Chondrocyte (in vitro differentiated cells): Measurements from ENCODE around the gene AP1G2. TPM values are rescaled to one million over a fixed set of nuclear protein-coding genes. Genes with fewer than 3 reads are reported as not detected.

Source experiments
- DNase-seq: peaks from one replicate; pipeline ENCODE4 v3.0.0; 2021; ENCODE audit warnings: mixed read lengths, low spot score
- H3K27ac Mint-ChIP-seq: one replicate; pipeline ENCODE4 v1.8.0; 2021; ENCODE audit warnings: mild to moderate bottlenecking, moderate library complexity, mixed read lengths; ENCODE audit not compliant: unreplicated experiment
- H3K27me3 Mint-ChIP-seq: 2 replicates; pipeline ENCODE4 v1.8.0; 2021; ENCODE audit warnings: low read depth, mixed read lengths
- H3K36me3 Mint-ChIP-seq: 2 replicates; pipeline ENCODE4 v1.8.0; 2021; ENCODE audit warnings: low read depth, mixed read lengths
- H3K4me1 Mint-ChIP-seq: 2 replicates; pipeline ENCODE4 v1.8.0; 2021; ENCODE audit warnings: low read depth, mild to moderate bottlenecking, mixed read lengths
- H3K4me3 Mint-ChIP-seq: one replicate; pipeline ENCODE4 v1.8.0; 2021; ENCODE audit warnings: mild to moderate bottlenecking, moderate library complexity, mixed read lengths; ENCODE audit not compliant: unreplicated experiment
- H3K9me3 Mint-ChIP-seq: 2 replicates; pipeline ENCODE4 v1.8.0; 2021; ENCODE audit warnings: low read depth, mixed read lengths
- long read RNA-seq: library from polyadenylated mRNA; stranded (forward); transcript quantifications from one replicate; pipeline ENCODE4 v2.0.0, GENCODE V29; 2021
- total RNA-seq: library from RNA; stranded (reverse); gene quantifications from 3 replicates; pipeline ENCODE4 v1.2.1, GENCODE V29; 2021
- TF ChIP-seq, protein P1 (sequence below): fragments of 200-600 bp; sonication (generic); IDR thresholded peaks from 2 replicates; pipeline ENCODE4 v1.5.0; 2021; ENCODE audit warnings: antibody characterized with exemption, mild to moderate bottlenecking, moderate library complexity

Gene AP1G2, protein sequence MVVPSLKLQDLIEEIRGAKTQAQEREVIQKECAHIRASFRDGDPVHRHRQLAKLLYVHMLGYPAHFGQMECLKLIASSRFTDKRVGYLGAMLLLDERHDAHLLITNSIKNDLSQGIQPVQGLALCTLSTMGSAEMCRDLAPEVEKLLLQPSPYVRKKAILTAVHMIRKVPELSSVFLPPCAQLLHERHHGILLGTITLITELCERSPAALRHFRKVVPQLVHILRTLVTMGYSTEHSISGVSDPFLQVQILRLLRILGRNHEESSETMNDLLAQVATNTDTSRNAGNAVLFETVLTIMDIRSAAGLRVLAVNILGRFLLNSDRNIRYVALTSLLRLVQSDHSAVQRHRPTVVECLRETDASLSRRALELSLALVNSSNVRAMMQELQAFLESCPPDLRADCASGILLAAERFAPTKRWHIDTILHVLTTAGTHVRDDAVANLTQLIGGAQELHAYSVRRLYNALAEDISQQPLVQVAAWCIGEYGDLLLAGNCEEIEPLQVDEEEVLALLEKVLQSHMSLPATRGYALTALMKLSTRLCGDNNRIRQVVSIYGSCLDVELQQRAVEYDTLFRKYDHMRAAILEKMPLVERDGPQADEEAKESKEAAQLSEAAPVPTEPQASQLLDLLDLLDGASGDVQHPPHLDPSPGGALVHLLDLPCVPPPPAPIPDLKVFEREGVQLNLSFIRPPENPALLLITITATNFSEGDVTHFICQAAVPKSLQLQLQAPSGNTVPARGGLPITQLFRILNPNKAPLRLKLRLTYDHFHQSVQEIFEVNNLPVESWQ
- 16.4 to 27.3 TPM (median 18.5 TPM) in 3 replicates for total RNA-seq
- long read RNA-seq, partial matches to known transcripts = 0 of 8 reads
- long read RNA-seq, other reads (novel, unspliced or antisense) = 8 of 8 reads

DNA sequence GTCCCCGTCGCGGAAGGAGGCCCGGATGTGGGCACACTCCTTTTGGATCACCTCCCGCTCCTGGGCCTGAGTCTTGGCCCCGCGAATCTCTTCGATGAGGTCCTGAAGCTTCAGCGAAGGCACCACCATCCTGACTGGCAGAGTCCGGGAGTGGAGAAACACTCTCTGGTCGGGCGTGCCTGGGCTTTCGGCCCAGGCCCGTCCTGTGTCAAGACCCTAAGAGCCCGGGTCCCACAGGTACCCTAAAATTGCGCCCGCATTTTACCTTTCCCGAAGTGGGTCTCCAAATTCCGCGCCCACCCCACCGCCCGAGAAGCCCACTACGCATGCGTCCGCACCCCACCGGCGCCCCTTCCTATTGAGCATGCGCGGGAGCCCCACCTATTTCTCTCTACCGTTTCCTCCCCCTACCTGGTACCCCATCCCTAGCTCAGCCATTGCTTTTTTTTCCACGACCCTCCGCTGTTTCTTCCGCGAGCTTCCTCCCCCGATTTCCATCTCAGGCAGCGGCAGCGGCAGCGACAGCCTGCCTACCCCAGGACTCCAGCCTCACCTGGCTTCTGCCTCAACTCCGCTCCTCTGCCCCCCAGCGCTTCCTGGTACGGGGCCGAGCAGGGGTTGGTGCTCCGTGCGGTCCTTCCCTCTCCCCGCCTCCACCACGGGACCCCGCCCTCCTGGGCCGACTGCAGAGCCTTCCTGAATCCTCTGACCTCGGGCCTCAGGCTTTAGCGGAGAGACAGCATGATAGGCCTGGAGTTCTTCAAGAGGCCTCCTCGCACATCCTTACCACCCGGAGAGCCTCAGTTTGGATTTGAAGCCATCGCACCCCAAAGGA lies at the start of gene AP1G2:
Gene AP1G2, minus strand, starts transcription at position 606 of the 835 bp plus-strand sequence. Its CDS starts 477 bp downstream, at position 129.
- TF ChIP-seq, protein P1, sequence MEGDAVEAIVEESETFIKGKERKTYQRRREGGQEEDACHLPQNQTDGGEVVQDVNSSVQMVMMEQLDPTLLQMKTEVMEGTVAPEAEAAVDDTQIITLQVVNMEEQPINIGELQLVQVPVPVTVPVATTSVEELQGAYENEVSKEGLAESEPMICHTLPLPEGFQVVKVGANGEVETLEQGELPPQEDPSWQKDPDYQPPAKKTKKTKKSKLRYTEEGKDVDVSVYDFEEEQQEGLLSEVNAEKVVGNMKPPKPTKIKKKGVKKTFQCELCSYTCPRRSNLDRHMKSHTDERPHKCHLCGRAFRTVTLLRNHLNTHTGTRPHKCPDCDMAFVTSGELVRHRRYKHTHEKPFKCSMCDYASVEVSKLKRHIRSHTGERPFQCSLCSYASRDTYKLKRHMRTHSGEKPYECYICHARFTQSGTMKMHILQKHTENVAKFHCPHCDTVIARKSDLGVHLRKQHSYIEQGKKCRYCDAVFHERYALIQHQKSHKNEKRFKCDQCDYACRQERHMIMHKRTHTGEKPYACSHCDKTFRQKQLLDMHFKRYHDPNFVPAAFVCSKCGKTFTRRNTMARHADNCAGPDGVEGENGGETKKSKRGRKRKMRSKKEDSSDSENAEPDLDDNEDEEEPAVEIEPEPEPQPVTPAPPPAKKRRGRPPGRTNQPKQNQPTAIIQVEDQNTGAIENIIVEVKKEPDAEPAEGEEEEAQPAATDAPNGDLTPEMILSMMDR = peak; percentile 45
- Mint-ChIP-seq H3K27ac (peak within 1 kb of the TSS; percentile 73), H3K4me3 (peak within 1 kb of the TSS; percentile 97), H3K4me1 (peaks cover 21% of the 10 kb centered on the region), H3K27me3 (peaks cover 15% of the 10 kb centered on the region), H3K36me3 (no peaks in the 10 kb centered on the region), H3K9me3 (no peaks in the 10 kb centered on the region)
- peak; percentile 92 for DNase-seq

DNA sequence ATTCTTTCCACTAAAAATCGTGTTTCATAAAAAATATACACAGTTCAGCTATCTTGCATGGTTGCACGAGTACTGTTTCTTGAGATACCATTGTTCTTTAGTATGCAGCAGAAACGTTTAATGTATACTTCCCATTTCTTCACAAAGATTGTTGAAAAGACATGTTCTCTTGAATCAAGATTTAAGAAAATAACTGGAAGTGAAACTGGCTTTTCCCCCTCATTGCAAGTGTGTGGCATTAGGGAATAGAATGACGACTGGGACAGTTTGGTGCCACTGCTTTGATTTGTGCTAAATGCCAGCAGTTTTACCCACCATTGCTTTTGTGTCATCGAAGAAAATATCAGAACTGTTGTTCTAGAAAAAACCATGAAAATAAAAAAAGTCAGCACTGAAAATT lies 48.3 kb upstream of the AP1G2 start:
- Mint-ChIP-seq H3K36me3 (no peaks in the 10 kb centered on the region), H3K27me3 (peaks cover 55% of the 10 kb centered on the region), H3K27ac (no peak overlapping the region), H3K9me3 (no peaks in the 10 kb centered on the region), H3K4me3 (no peak overlapping the region), H3K4me1 (no peaks in the 10 kb centered on the region)
- no peak for DNase-seq
- TF ChIP-seq, protein P1 = no peak

DNA sequence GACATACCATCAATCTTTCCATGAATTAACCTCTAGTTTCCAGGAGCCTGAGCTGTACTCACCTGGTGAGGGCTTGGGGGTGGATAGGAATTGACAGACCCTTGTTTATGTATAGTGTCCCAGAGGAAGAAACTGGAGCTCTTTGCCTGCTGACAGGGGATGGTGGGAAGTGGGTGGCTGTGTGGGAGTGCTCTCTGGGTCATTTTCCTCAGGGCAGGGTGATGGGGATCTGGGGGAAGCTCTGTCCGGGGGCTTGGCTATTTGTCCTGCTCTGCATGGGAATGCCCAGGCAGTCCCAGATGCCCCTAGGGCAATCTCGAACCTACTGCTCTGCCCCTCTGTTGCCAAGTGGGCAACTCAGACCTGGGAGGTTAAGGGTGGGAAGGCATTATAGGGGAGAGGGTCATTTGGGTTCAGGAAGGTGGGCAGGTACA lies 46.8 kb upstream of the AP1G2 start:
- Mint-ChIP-seq H3K9me3 (no peaks in the 10 kb centered on the region), H3K4me3 (no peak overlapping the region), H3K27ac (no peak overlapping the region), H3K27me3 (peaks cover 45% of the 10 kb centered on the region), H3K4me1 (no peaks in the 10 kb centered on the region), H3K36me3 (no peaks in the 10 kb centered on the region)
- TF ChIP-seq, protein P1 = no peak
- no peak for DNase-seq

GRCh38 chr14:23613242-23614070 lies 45.9 kb upstream of the AP1G2 start:
- Mint-ChIP-seq H3K4me3 (no peak overlapping the region), H3K36me3 (no peaks in the 10 kb centered on the region), H3K27ac (no peak overlapping the region), H3K27me3 (peaks cover 42% of the 10 kb centered on the region), H3K4me1 (no peaks in the 10 kb centered on the region), H3K9me3 (no peaks in the 10 kb centered on the region)
- TF ChIP-seq, protein P1 = no peak
- no peak for DNase-seq
